Measurements from ENCODE around the gene GOLGA6L10.
"Not testable (repeated sequence)": the region's sequence is repeated elsewhere in the genome, so short reads cannot be mapped to it uniquely, and the experiment has no call there.

GOLGA6L10 gene

GRCh38 chr15:82349375-82349774, at the start of gene GOLGA6L10:
GOLGA6L10 (minus strand) TSS chr15:82349475; CDS start chr15:82349375, 100 bp downstream.
- not testable (repeated sequence) for H3K27ac ChIP-seq

GRCh38 chr15:82398785-82399184, 49.5 kb upstream of the GOLGA6L10 start:
- no peak overlapping the region for H3K27ac ChIP-seq
- TF ChIP-seq, protein P1, sequence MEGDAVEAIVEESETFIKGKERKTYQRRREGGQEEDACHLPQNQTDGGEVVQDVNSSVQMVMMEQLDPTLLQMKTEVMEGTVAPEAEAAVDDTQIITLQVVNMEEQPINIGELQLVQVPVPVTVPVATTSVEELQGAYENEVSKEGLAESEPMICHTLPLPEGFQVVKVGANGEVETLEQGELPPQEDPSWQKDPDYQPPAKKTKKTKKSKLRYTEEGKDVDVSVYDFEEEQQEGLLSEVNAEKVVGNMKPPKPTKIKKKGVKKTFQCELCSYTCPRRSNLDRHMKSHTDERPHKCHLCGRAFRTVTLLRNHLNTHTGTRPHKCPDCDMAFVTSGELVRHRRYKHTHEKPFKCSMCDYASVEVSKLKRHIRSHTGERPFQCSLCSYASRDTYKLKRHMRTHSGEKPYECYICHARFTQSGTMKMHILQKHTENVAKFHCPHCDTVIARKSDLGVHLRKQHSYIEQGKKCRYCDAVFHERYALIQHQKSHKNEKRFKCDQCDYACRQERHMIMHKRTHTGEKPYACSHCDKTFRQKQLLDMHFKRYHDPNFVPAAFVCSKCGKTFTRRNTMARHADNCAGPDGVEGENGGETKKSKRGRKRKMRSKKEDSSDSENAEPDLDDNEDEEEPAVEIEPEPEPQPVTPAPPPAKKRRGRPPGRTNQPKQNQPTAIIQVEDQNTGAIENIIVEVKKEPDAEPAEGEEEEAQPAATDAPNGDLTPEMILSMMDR (IDR thresholded peaks at IDR 0.05): no peak
- TF ChIP-seq ZFX (IDR thresholded peaks at IDR 0.05; ENCODE audit: borderline replicate concordance): no peak

DNA sequence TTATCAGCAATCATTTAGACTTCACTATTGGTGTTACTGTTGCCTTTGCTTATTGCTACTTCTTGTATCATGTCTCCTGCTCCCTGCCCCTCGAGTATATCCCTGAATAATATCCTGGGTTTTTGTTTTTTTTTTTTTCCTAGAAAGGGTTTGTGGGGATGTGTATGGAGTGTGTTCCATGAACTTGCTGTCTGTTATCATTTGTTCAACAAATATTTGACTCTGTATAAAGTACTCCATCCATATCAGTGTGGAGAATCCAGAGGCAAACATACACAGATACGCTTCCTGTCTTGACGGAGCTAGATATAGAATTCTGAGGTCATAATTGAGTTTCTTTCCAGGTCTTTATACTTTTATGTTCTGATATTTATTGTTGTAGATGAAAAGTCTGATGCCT, 48.5 kb upstream of the GOLGA6L10 start:
- TF ChIP-seq, protein P1 (IDR thresholded peaks at IDR 0.05): no peak
- TF ChIP-seq ZFX (IDR thresholded peaks at IDR 0.05; ENCODE audit: borderline replicate concordance): no peak
- no peak overlapping the region for H3K27ac ChIP-seq

DNA sequence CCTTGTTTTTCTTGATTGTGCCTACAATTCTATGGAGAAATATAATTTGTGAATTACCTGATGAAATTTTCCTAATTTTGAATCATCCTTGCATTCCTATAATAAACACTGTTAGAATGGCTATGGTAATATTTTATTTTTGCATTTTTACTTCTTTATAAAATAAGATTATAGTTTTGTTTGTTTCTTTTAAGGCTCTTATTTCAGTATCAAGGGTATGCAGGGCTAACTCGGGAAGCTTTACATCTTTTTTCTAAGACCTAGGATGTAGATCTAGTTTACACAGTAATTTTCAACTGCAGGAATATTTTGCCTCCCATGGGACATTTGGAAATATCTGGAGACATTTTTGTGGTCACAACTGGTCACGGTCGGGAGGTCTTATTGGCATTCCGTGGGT, 46.5 kb upstream of the GOLGA6L10 start:
- not testable (repeated sequence) for H3K27ac ChIP-seq

DNA sequence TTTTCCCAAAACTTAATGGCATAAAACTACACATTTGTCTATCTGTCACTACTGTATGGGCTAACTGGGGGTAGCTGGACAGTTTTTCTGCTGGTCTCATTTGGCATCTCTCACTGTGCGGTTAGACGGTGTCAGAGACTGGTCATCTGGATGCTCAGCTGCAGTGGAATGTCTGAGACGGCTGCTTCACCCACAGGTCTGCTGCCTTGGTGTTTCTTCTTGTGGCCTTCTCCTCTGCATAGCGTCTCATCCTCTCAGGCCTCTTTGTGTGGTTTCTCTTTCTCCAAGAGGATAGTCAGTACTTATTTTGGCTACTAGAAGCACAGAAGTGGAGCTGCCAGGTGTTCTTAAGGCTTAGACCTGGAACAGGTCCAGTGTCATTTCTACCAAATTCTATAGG, 44.4 kb upstream of the GOLGA6L10 start:
- H3K27ac ChIP-seq: no peak overlapping the region
- no peak for TF ChIP-seq ZFX (IDR thresholded peaks at IDR 0.05; ENCODE audit: borderline replicate concordance)
- TF ChIP-seq, protein P1 (IDR thresholded peaks at IDR 0.05): no peak

- H3K27ac ChIP-seq: not testable (repeated sequence)
These were observed 42.8 kb upstream of the GOLGA6L10 start for GRCh38 chr15:82392077-82392476.

GRCh38 chr15:82390152-82390551, 40.9 kb upstream of the GOLGA6L10 start:
- not testable (repeated sequence) for H3K27ac ChIP-seq

GRCh38 chr15:82387209-82387608, 37.9 kb upstream of the GOLGA6L10 start:
- H3K27ac ChIP-seq: not testable (repeated sequence)

GRCh38 chr15:82381330-82381955, 32.2 kb upstream of the GOLGA6L10 start:
- H3K27ac ChIP-seq: not testable (repeated sequence)

DNA sequence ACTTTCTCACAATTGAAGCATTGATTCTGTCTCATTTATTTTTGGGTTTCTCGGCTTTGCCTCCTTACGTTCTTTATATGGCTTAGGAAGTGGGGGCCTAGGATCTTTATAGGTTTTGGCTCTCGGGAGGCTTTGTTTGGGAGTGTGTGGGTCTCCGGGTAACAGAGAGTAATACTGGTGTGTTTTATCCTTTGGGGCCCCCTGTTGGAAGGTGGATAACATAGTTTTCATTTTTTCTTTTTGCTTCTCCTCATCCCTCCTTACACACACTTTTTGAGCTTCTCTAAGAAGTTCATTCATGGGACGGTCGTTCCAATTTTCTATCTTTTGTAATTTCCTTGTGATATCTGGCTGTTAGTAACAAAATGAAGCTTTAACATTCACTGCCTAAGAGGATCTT, 30.3 kb upstream of the GOLGA6L10 start:
- H3K27ac ChIP-seq: not testable (repeated sequence)

- not testable (repeated sequence) for H3K27ac ChIP-seq
These were observed 24.4 kb upstream of the GOLGA6L10 start for GRCh38 chr15:82373661-82374060.

- no peak overlapping the region for H3K27ac ChIP-seq
- no peak for TF ChIP-seq ZFX (IDR thresholded peaks at IDR 0.05; ENCODE audit: borderline replicate concordance)
- TF ChIP-seq, protein P1 (IDR thresholded peaks at IDR 0.05): no peak
These were observed 22.4 kb upstream of the GOLGA6L10 start for GRCh38 chr15:82371656-82372055.

DNA sequence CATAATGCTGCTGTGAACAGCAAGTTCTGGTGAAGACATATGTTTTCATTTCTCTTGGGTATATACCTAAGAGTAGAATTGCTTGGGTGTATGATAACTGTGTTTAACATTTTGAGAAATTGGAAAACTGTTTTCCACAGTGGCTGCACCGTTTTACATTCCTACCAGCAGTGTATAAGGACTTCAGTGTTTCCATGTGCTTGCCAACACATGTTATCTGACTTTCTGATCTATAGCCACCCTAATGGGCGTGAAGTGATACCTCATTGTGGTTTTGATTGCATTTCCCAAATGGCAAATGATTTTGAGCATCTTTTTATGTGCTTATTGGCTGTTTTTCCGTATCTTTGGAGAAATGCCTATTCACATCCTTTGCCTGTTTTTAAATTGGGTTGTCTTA, 18.5 kb upstream of the GOLGA6L10 start:
- not testable (repeated sequence) for H3K27ac ChIP-seq

GRCh38 chr15:82365692-82366323, 16.5 kb upstream of the GOLGA6L10 start:
- H3K27ac ChIP-seq: not testable (repeated sequence)

GRCh38 chr15:82364548-82364947, 15.3 kb upstream of the GOLGA6L10 start:
- not testable (repeated sequence) for H3K27ac ChIP-seq

GRCh38 chr15:82362790-82363189, 13.5 kb upstream of the GOLGA6L10 start:
- not testable (repeated sequence) for H3K27ac ChIP-seq

DNA sequence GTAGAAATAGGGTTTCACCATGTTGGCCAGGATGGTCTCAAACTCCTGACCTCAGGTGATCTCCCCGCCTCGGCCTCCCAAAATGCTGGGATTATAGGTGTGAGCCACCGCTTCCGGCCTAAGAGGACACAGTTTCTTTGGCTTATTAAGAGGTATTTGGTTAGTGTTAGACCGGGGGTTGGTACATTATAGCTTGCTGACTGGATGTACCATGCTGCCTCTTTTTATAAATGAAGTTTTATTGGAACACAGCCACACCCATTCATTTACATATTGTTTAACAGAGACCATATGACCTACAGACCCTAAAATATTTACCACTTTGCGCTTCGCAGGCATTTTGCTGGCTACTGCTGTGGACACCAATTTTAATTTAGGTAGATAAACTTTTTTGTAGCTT, 11.3 kb upstream of the GOLGA6L10 start:
- not testable (repeated sequence) for H3K27ac ChIP-seq
